SKM-1 (cell line): ENCODE measurements around the gene LCN1.

Source experiments
- DNase-seq: peaks from one replicate; lab custom pipeline; 2025; ENCODE audit not compliant: unreplicated experiment; lab: John Stamatoyannopoulos, UW

Gene LCN1

DNA sequence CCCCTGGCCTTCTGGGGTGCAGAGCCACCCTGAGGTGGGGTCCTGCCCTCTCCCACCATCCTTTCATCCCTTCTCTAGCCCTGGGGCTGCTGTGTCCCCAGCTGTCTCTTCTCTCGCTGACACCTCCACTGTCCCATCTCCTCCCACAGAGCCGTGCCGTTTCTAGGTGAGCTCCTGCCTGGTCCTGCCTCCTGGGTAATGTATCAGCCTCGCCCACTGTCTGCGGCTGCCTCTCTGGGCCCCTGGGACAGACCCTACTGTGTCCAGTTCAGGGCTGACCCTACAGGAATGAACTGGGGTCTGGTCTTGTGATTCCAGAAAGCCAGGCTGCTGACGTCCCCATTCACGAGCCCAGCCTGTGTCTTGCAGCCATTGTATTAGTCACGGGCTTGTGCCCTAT is 44.4 kb downstream of the LCN1 start:
- no peak for DNase-seq

DNA sequence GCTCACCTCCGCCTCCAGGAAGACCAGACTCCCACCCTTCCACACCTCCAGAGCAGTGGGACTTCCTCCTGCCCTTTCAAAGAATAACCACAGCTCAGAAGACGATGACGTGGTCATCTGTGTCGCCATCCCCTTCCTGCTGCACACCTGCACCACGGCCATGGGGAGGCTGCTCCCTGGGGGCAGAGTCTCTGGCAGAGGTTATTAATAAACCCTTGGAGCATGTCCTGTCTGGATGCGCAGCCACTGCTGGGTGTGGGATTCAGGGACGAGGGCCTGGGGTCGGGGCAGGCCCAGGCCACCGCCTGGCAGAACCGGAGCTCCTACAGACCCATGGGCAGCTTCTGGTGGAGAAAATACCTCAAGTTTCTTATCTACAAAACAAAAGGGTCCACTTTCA is 45.3 kb downstream of the LCN1 start:
- DNase-seq, result no peak

- DNase-seq, result no peak
Observed at GRCh38 chr9:135567311-135567710, 46.1 kb downstream of the LCN1 start.

GRCh38 chr9:135568026-135568425 is 46.8 kb downstream of the LCN1 start:
- no peak for DNase-seq

GRCh38 chr9:135570456-135570855 is 49.2 kb downstream of the LCN1 start:
- no peak for DNase-seq

DNA sequence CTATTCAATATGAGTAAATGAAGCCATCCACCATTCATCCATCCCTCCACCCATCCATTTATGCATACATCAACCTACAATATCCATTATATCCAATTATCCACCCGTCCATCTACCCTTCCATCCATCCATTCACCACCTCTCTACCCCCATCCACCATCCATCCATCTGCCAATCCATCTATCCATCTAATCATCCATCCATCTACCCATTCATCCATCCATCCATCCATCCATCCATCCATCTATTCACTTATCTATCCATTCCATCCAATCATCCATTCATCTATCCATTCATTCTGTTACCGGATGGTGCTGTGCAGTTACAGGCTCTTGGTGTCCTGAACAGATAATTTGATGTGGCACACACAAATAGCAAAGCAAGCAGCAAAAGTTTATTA is 51.0 kb downstream of the LCN1 start:
- DNase-seq, result no peak

DNA sequence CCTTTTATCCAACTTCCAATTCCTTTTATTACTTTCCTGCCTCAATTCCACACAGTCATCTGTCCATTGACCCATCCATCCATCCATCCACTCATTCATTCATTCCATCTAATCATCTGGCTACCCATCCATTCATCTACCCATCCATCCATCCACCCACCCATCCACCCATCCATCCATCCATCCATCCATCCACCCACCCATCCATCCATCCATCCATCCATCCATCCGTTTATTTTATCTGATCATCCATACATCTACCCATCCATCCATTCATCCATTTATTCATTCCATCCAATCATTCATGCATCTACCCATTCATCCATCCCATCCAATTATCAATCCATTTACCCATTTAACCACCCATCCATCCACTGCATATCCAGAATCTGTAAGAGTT is 51.9 kb downstream of the LCN1 start:
- DNase-seq, result no peak

- DNase-seq, result no peak
Observed at GRCh38 chr9:135574331-135574730, 53.1 kb downstream of the LCN1 start.

DNA sequence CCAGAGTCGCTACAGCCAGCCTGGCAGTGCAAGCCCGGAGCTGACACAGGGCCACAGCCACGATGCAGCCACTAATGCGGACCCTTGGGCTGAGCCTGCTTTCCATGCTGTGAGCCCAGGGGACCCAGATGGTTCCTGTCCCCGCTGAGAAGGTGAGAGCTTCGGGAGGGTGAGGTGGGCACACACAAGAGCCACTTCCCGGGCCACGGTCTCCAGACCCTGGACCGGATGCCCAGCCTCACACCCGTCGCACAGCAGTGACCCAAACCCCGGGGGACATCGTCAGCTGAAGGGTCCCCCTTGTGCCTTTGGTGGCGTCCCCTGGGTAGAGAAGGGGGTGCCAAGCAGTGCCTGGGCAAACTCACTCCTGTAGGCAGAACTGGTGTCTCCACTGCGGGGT is 53.7 kb downstream of the LCN1 start:
- DNase-seq, result no peak
